ENCODE results near the gene CD55. TPM values are rescaled to one million over a fixed set of nuclear protein-coding genes. Genes with fewer than 3 reads are reported as not detected.

Gene CD55
- total RNA-seq, 1 donor from 2014 or later: 60.4 TPM

- Histone ChIP-seq H3K36me3 (peaks cover 15% of the 10 kb centered on the region), H3K9me3 (replicated peaks) (peaks cover 8% of the 10 kb centered on the region), H3K4me1 (peaks cover 6% of the 10 kb centered on the region), H3K27ac (replicated peaks) (no peak overlapping the region), H3K4me3 (no peak overlapping the region), H3K27me3 (ENCODE audit: low read depth) (no peaks in the 10 kb centered on the region)
- DNase-seq: no peak
- no peak for TF ChIP-seq CTCF (IDR thresholded peaks at IDR 0.05; ENCODE audit: borderline replicate concordance)
- intact Hi-C loops (cut with micrococcal nuclease): no loop called here
Measured at GRCh38 chr1:207355060-207355459, 33.6 kb downstream of the CD55 start.

GRCh38 chr1:207355513-207356295, 34.2 kb downstream of the CD55 start:
- intact Hi-C loops (cut with micrococcal nuclease): no loop called here
- peaks cover 2% of the 10 kb centered on the region for H3K9me3 ChIP-seq (replicated peaks)
- peaks cover 6% of the 10 kb centered on the region for H3K4me1 ChIP-seq
- H3K4me3 ChIP-seq: no peak overlapping the region
- H3K27me3 ChIP-seq (ENCODE audit: low read depth): no peaks in the 10 kb centered on the region
- TF ChIP-seq CTCF (IDR thresholded peaks at IDR 0.05; ENCODE audit: borderline replicate concordance): no peak
- H3K36me3 ChIP-seq: peaks cover 12% of the 10 kb centered on the region
- H3K27ac ChIP-seq (replicated peaks): no peak overlapping the region
- DNase-seq: no peak

GRCh38 chr1:207361029-207361428, 39.6 kb downstream of the CD55 start:
- DNase-seq: no peak
- Histone ChIP-seq H3K36me3 (peaks cover 34% of the 10 kb centered on the region), H3K4me1 (no peaks in the 10 kb centered on the region), H3K27me3 (ENCODE audit: low read depth) (no peaks in the 10 kb centered on the region), H3K9me3 (replicated peaks) (no peaks in the 10 kb centered on the region), H3K27ac (replicated peaks) (no peak overlapping the region), H3K4me3 (no peak overlapping the region)
- intact Hi-C loops (cut with micrococcal nuclease): no loop called here
- no peak for TF ChIP-seq CTCF (IDR thresholded peaks at IDR 0.05; ENCODE audit: borderline replicate concordance)

GRCh38 chr1:207361889-207362288, 40.4 kb downstream of the CD55 start:
- H3K27me3 ChIP-seq (ENCODE audit: low read depth): no peaks in the 10 kb centered on the region
- intact Hi-C loops (cut with micrococcal nuclease): no loop called here
- no peaks in the 10 kb centered on the region for H3K9me3 ChIP-seq (replicated peaks)
- H3K27ac ChIP-seq (replicated peaks): no peak overlapping the region
- DNase-seq: no peak
- H3K4me1 ChIP-seq: no peaks in the 10 kb centered on the region
- no peak for TF ChIP-seq CTCF (IDR thresholded peaks at IDR 0.05; ENCODE audit: borderline replicate concordance)
- H3K36me3 ChIP-seq: peaks cover 41% of the 10 kb centered on the region
- H3K4me3 ChIP-seq: no peak overlapping the region

- H3K9me3 ChIP-seq (replicated peaks): no peaks in the 10 kb centered on the region
- H3K36me3 ChIP-seq: peaks cover 41% of the 10 kb centered on the region
- H3K27ac ChIP-seq (replicated peaks): no peak overlapping the region
- no peaks in the 10 kb centered on the region for H3K27me3 ChIP-seq (ENCODE audit: low read depth)
- no peaks in the 10 kb centered on the region for H3K4me1 ChIP-seq
- intact Hi-C loops (cut with micrococcal nuclease): no loop called here
- no peak for DNase-seq
- TF ChIP-seq CTCF (IDR thresholded peaks at IDR 0.05; ENCODE audit: borderline replicate concordance): no peak
- H3K4me3 ChIP-seq: no peak overlapping the region
Measured at GRCh38 chr1:207362962-207363860, 41.7 kb downstream of the CD55 start.
